Measurements from ENCODE around the gene ANTXR2. TPM values are rescaled to one million over a fixed set of nuclear protein-coding genes. Genes with fewer than 3 reads are reported as not detected.

Gene ANTXR2
- total RNA-seq, 3 donors from 2014 or later, result 6.1 to 12.9 (median 8.1) TPM

DNA sequence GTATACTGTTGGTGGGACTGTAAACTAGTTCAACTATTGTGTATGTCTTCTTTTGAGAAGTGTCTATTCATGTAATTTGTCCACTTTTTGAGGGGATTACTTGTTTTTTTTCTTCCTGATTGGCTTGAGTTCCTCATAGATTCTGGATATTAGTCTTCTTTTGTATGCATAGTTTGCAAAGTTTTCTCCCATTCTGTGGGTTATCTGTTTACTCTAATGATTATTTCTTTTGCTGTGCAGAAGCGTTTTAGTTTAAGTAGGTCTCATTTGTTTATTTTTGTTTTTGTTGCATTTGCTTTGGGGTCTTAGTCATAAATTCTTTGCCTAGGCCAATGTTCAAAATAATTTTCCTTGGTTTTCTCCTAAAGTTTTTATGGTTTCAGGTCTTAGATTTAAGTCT, 26.6 kb upstream of the ANTXR2 start:
- DNase-seq (no peak), ATAC-seq (no peak)
- Mint-ChIP-seq H3K36me3 (ENCODE audit: insufficient read depth) (no peaks in the 10 kb centered on the region), H3K4me3 (no peak overlapping the region), H3K9me3 (no peaks in the 10 kb centered on the region), H3K4me1 (ENCODE audit: low read depth) (peaks cover 14% of the 10 kb centered on the region), H3K27me3 (ENCODE audit: low read depth) (peaks cover 2% of the 10 kb centered on the region)

DNA sequence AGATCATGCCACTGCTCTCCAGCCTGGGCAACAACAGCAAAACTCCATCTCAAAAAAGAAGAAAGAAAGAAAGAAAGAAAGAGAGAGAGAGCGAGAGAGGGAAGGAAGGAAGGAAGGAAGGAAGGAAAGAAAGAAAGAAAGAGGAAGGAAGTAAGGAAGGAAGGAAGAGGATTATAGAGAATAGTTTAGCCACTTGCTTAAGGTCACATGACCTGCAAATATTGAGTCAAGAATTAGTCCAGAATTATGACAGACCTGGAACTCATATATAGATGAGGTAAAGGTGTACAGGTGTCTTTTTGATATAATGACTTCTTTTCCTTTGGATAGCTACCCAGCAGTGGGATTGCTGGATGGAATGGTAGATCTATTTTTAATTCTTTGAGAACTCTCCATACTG, 25.6 kb upstream of the ANTXR2 start:
- Mint-ChIP-seq H3K9me3 (no peaks in the 10 kb centered on the region), H3K27me3 (ENCODE audit: low read depth) (peaks cover 2% of the 10 kb centered on the region), H3K4me1 (ENCODE audit: low read depth) (peaks cover 14% of the 10 kb centered on the region), H3K4me3 (no peak overlapping the region), H3K36me3 (ENCODE audit: insufficient read depth) (no peaks in the 10 kb centered on the region)
- DNase-seq (no peak), ATAC-seq (no peak)

DNA sequence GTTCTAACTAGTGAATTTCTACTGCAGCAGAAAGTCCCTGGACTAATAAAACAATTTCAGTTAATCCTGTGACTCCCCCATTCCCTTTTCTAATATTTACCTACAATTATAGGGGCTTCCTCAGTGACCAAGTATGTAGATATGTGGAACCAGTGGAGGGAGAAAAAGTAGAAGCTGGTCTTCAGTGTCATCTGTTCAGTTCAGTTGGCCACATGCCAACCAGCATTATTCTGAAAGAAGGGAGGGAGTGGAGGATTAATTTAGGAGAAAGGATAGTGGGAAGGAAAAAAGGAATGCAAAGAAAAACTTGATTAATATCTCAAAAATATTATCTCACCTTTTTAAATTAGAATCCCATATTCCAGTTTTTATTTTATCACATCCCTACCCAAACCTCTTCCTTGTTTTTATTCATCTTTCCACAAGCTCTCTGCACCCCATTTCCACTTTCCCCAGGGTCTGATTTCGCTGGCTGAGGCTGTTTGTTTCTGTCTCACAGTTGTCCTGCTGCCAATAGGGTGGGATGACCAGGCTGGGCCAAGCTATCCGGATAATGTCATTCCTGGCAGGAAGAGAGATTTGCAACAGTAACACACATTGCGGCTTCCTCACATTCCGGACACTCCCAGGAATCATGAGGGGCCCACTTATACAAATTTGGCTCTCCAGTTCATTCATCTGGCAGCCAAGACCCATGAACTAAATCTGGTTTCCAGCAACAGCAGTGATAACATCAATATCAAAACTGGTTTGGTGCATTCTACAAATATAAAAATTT, 24.6 kb upstream of the ANTXR2 start:
- Mint-ChIP-seq H3K9me3 (no peaks in the 10 kb centered on the region), H3K4me1 (ENCODE audit: low read depth) (peaks cover 14% of the 10 kb centered on the region), H3K27me3 (ENCODE audit: low read depth) (peaks cover 2% of the 10 kb centered on the region), H3K4me3 (no peak overlapping the region), H3K36me3 (ENCODE audit: insufficient read depth) (no peaks in the 10 kb centered on the region)
- ATAC-seq, result no peak
- no peak for DNase-seq

DNA sequence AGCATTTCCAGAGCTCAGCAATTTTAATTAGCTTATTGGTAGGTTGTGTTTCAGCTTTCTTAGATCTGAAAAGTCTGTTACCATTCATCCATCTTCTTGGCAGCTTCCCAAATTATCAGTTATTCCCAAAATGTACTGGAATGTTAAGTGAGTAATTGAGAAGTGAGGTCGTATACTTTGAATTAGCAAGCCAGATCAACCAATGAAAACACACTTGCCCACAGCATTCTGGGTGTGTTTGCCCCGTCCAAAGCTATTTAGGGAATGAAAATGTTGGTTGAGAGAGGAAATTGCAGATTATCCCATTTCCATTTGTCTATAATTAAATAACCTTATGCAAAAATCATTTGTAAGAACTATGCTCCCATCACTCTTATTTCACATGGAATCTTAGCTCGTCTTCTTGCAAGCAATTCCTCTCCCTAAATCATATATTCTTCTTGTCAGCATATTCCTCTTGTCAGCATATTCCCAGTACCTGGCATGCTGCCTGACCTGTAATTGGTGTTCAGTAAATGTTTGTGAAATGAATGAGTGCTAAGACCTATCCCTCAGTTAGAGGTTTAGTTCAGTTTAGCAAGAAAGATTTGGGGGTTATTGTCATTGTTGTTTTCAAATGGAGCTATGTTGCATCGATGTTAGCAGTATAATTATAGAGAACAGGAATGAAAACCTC, 23.3 kb upstream of the ANTXR2 start:
- no peak overlapping the region for H3K4me3 Mint-ChIP-seq
- no peaks in the 10 kb centered on the region for H3K9me3 Mint-ChIP-seq
- peaks cover 5% of the 10 kb centered on the region for H3K4me1 Mint-ChIP-seq (ENCODE audit: low read depth)
- no peaks in the 10 kb centered on the region for H3K36me3 Mint-ChIP-seq (ENCODE audit: insufficient read depth)
- DNase-seq (no peak), ATAC-seq (no peak)
- peaks cover 2% of the 10 kb centered on the region for H3K27me3 Mint-ChIP-seq (ENCODE audit: low read depth)

DNA sequence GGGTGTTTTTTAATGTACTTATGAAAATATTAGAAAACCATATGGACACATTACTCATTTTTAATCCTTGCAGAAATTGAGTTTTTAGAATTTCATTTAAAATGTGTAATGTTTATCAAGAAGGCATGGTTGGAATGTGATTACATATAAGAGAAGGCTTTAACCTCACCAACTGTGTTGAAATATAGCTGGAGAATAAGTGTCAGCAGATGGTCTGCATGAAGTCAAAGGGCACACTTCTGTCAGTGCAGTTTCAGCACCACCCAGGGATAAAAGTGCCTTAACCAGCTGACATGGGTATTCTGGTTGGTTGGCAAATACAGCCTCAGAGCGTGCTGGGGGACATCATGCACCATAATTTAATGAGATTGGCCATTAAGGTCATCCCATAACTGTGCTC, 21.2 kb upstream of the ANTXR2 start:
- no peaks in the 10 kb centered on the region for H3K9me3 Mint-ChIP-seq
- H3K4me1 Mint-ChIP-seq (ENCODE audit: low read depth), result no peaks in the 10 kb centered on the region
- H3K36me3 Mint-ChIP-seq (ENCODE audit: insufficient read depth), result no peaks in the 10 kb centered on the region

DNA sequence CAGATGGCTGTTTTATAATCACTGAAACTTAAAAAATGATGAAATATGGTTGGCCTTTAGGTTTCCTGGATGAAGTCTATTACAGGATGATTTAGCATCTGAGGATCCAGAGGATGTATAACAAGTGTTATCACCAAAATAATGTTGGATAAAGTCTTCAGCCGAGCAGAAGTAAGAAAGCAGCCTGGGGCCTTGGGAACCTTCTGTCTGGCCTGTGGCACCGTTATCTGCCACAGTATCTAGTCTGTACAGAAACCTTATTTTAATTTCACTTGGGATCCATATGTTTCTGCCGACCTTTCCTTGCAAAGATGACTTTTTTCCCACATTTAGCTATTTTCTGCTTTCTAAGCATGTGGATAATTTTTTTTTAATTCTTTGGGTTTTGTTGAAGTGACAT, 20.5 kb upstream of the ANTXR2 start:
- H3K4me3 Mint-ChIP-seq, result no peak overlapping the region
- no peaks in the 10 kb centered on the region for H3K4me1 Mint-ChIP-seq (ENCODE audit: low read depth)
- ATAC-seq (no peak), DNase-seq (no peak)
- H3K9me3 Mint-ChIP-seq, result no peaks in the 10 kb centered on the region
- peaks cover 2% of the 10 kb centered on the region for H3K27me3 Mint-ChIP-seq (ENCODE audit: low read depth)
- no peaks in the 10 kb centered on the region for H3K36me3 Mint-ChIP-seq (ENCODE audit: insufficient read depth)

More for the DNA sequence above, 21.2 kb upstream of the ANTXR2 start:
- DNase-seq (no peak), ATAC-seq (no peak)
- Mint-ChIP-seq H3K27me3 (ENCODE audit: low read depth) (peaks cover 2% of the 10 kb centered on the region), H3K4me3 (no peak overlapping the region)

DNA sequence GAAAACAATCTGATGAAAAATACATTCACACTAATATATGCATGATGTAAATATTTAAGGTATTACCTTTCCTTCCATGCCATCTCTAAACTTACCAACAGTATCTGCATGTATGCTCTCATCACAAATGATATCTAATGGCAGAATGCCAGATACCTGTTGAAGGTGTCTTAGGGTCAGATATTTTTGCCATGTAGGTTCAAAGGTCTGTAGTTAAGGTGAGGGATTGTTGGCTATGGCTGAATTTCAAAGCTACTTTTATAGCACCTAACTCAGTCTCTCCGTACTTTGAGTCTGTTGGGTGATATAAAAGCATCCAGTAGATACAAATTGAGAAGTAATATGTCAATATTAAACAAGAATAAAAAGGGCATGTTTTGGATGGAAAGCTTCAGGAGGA, 19.8 kb upstream of the ANTXR2 start:
- Mint-ChIP-seq H3K27me3 (ENCODE audit: low read depth) (no peaks in the 10 kb centered on the region), H3K9me3 (no peaks in the 10 kb centered on the region), H3K36me3 (ENCODE audit: insufficient read depth) (no peaks in the 10 kb centered on the region), H3K4me1 (ENCODE audit: low read depth) (no peaks in the 10 kb centered on the region), H3K4me3 (no peak overlapping the region)
- DNase-seq (no peak), ATAC-seq (no peak)

DNA sequence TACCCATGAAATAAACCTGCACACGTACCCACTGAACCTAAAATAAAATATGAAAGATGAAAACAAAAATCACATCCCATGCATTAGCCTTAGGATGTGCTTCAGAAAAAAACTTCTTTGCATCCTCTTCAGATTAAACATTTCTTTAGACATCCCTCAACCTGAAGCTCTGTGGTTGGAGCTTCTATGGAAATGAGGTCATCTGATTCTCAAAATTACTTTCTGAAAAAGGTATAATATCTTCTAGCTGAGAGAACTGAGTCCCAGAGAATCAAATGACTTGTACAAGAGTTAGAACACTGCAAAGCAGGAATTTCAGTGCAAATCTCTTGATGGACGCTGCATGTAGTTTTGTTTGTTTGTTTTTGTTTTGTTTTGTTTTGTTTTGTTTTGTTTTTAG, 19.1 kb upstream of the ANTXR2 start:
- no peaks in the 10 kb centered on the region for H3K27me3 Mint-ChIP-seq (ENCODE audit: low read depth)
- H3K9me3 Mint-ChIP-seq, result no peaks in the 10 kb centered on the region
- DNase-seq (no peak), ATAC-seq (no peak)
- H3K4me1 Mint-ChIP-seq (ENCODE audit: low read depth), result no peaks in the 10 kb centered on the region
- no peak overlapping the region for H3K4me3 Mint-ChIP-seq
- H3K36me3 Mint-ChIP-seq (ENCODE audit: insufficient read depth), result no peaks in the 10 kb centered on the region

DNA sequence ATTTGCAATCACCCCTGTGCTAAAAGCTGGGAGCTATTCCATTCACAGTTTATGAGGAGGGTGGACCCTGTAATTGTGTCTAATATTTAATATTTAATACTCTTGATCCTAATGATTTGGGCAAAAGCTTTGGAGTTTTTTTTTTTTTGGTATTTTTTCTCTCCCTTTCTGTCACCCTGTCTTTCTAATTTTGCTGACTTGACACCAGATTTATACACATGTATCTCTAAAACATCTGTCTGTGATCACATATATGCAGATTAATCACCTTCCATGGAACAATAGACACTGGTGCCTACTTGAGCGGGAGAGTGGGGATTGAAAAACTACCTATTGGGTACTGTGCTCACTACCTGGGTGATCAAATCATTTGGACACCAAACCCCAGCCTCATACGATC, 18.7 kb upstream of the ANTXR2 start:
- no peak overlapping the region for H3K4me3 Mint-ChIP-seq
- no peak for ATAC-seq
- H3K36me3 Mint-ChIP-seq (ENCODE audit: insufficient read depth), result no peaks in the 10 kb centered on the region
- no peaks in the 10 kb centered on the region for H3K27me3 Mint-ChIP-seq (ENCODE audit: low read depth)
- no peaks in the 10 kb centered on the region for H3K4me1 Mint-ChIP-seq (ENCODE audit: low read depth)
- H3K9me3 Mint-ChIP-seq, result no peaks in the 10 kb centered on the region
- no peak for DNase-seq

DNA sequence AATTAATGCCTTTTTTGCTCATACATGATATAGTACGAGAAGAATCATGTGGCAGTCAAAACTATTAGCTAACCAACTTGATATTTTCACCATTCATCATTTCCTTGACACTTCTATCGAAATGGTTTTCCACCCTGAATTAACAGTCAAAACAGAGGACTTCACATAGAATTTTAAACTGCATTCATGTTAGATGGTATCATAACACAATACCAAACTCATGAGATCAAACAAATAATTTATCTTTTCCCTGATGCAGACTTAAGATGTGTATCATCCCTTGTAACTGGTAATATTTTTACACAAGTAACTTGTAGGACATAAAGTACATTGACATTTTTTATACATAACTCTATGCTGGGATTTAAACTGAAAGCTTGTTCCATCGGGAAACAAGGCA, 18.2 kb upstream of the ANTXR2 start:
- H3K4me3 Mint-ChIP-seq, result no peak overlapping the region
- DNase-seq (no peak), ATAC-seq (no peak)
- no peaks in the 10 kb centered on the region for H3K27me3 Mint-ChIP-seq (ENCODE audit: low read depth)
- no peaks in the 10 kb centered on the region for H3K4me1 Mint-ChIP-seq (ENCODE audit: low read depth)
- H3K36me3 Mint-ChIP-seq (ENCODE audit: insufficient read depth), result no peaks in the 10 kb centered on the region
- no peaks in the 10 kb centered on the region for H3K9me3 Mint-ChIP-seq

DNA sequence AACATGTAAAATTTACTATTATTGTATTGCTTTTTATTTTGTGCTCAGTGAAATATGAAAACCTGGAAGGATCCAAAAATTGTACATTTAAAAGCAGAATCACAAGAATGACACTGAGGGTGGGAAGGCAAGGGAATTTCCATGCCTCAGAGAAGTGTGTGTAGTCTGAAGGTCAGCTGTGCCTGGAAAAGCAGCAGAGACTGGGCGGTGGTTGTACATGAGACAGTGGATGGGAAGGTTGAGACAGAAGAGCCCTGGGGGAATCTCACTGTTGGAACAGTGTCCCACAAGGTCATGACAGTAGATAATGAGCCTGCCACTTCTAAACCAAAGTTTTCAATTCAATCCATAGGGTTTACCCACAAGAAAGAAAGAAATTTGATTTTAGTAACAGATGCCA, 17.1 kb upstream of the ANTXR2 start:
- H3K27me3 Mint-ChIP-seq (ENCODE audit: low read depth), result no peaks in the 10 kb centered on the region
- H3K4me1 Mint-ChIP-seq (ENCODE audit: low read depth), result no peaks in the 10 kb centered on the region
- no peaks in the 10 kb centered on the region for H3K36me3 Mint-ChIP-seq (ENCODE audit: insufficient read depth)
- ATAC-seq (no peak), DNase-seq (no peak)
- no peak overlapping the region for H3K4me3 Mint-ChIP-seq
- no peaks in the 10 kb centered on the region for H3K9me3 Mint-ChIP-seq

DNA sequence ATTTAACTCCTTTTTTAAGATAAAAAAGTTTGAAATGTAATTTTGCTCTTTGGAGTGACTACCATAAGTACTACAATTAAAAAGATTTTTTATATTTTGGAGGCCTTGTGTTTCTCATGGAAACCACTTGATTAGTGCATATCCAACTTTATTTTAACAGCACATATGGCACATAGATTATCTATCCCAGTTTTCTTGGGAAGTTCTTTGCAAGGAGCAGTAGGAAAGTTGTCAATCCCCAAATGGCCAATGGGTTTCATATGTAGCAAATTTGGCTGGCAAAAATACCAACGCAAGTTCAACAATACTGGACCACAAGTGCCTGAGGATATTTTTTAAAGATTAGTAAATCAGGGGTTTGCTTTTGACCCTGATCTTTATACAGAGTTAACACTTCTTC, 15.4 kb upstream of the ANTXR2 start:
- Mint-ChIP-seq H3K9me3 (no peaks in the 10 kb centered on the region), H3K4me3 (no peak overlapping the region)
- no peak for DNase-seq

DNA sequence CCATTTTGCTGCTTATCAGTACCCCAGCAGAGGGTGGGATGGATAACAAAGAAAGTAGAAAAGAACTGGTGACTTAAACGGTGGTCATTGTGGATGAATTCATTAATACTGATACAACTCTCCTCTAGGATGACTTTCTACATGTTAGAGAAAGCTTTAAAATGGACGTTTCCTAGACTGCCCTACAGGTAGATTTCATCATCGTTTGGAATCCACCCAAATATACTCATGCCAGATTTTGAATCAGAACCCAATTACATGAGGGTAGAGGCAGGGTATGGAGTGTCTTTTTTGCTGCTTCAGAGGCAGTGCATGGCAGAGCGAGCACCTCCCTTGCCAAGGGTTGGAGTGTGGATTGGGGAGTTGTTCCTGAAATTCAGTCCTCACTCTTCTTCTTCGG, 13.3 kb upstream of the ANTXR2 start:
- Mint-ChIP-seq H3K9me3 (no peaks in the 10 kb centered on the region), H3K27me3 (ENCODE audit: low read depth) (no peaks in the 10 kb centered on the region), H3K36me3 (ENCODE audit: insufficient read depth) (no peaks in the 10 kb centered on the region), H3K4me1 (ENCODE audit: low read depth) (peaks cover 2% of the 10 kb centered on the region), H3K4me3 (no peak overlapping the region)
- DNase-seq, result no peak
- ATAC-seq, result no peak

More for the DNA sequence above, 15.4 kb upstream of the ANTXR2 start:
- H3K4me1 Mint-ChIP-seq (ENCODE audit: low read depth), result no peaks in the 10 kb centered on the region
- no peaks in the 10 kb centered on the region for H3K36me3 Mint-ChIP-seq (ENCODE audit: insufficient read depth)
- no peak for ATAC-seq
- H3K27me3 Mint-ChIP-seq (ENCODE audit: low read depth), result no peaks in the 10 kb centered on the region

DNA sequence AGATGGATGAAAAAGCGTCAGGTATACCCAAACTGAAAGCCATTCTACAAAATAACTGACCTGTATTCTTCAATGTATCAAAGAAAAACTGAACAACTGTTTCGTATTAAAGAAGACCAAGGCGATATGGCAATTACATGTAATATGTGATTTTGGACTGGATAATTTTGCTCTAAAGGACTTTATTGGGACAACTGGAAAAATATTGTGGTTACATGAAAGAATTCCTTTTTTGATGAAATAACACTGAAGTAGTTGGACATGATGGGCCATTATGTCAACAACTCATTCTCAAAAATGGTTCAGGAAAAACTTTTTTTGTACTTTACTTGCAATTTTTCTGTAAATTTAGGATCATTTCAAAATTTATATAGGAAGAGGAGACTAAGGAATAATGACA, 12.1 kb upstream of the ANTXR2 start:
- Mint-ChIP-seq H3K27me3 (ENCODE audit: low read depth) (no peaks in the 10 kb centered on the region), H3K9me3 (no peaks in the 10 kb centered on the region), H3K4me3 (no peak overlapping the region), H3K4me1 (ENCODE audit: low read depth) (peaks cover 2% of the 10 kb centered on the region), H3K36me3 (ENCODE audit: insufficient read depth) (no peaks in the 10 kb centered on the region)
- no peak for ATAC-seq
- DNase-seq, result no peak

DNA sequence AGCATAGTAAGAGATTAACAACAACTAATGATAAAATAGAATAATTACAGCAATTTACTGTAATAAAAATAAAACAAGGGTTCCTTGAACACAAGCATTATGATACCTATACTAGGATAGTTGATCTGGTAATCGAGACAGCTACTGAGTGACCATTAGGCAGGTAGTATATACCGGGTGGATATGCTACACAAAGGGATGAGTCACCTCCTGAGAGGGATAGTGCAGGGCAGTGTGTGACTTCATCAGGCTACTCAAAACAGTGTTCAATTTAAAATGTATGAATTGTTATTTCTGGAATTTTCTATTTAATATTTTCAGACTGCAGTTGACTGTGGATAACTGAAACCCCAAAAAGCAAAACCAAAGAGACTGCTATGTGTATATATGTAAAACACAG, 9.7 kb upstream of the ANTXR2 start:
- ATAC-seq, result no peak
- Mint-ChIP-seq H3K36me3 (ENCODE audit: insufficient read depth) (no peaks in the 10 kb centered on the region), H3K9me3 (no peaks in the 10 kb centered on the region), H3K4me1 (ENCODE audit: low read depth) (peaks cover 15% of the 10 kb centered on the region), H3K27me3 (ENCODE audit: low read depth) (no peaks in the 10 kb centered on the region), H3K4me3 (no peak overlapping the region)
- no peak for DNase-seq
